Left renal cortex interstitium (tissue), 4 donors: ENCODE results near the gene RNF128. TPM values are rescaled to one million over a fixed set of nuclear protein-coding genes. Genes with fewer than 3 reads are reported as not detected.
"Not testable (repeated sequence)": the region's sequence is repeated elsewhere in the genome, so short reads cannot be mapped to it uniquely, and the experiment has no call there.

Source experiments
- DNase-seq, 4 donors: peaks; one replicate each; pipeline ENCODE4 v3.0.0-alpha.2; 2013; ENCODE audit warnings: low read depth in 4 of 4, low spot score in 2 of 4, missing footprints in 1 of 4
- polyA plus RNA-seq, 4 donors: library from polyadenylated mRNA; unstranded; fragments of 120-200 nt; gene quantifications; one replicate each; pipeline ENCODE4 v1.2.1, GENCODE V29; 2013; ENCODE audit not compliant: insufficient read length in 4 of 4

Gene RNF128
- polyA plus RNA-seq, 4 donors, result 8.4 to 16.8 (median 11.5) TPM

GRCh38 chrX:106742193-106742592 is 15.7 kb downstream of the RNF128 start:
- no peak for DNase-seq

- no peak for DNase-seq
Measured at GRCh38 chrX:106742805-106743204, 16.3 kb downstream of the RNF128 start.

DNA sequence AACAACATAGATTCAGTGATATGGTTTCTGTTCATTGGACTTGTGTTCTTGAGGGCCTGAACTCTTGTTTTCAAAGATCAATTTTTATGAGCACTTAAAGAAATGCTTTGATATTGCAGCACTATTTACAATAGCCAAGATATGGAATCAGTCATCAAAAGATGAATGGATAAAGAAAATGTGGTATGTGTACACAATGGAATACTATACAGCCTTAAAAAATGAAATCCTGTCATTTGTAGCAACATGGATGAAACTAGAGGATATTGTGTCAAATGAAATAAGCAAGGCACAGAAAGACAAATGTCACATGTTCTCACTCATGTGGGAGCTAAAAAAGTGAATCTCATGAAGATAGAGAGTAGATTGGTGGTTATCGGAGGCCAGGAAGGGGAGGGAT is 21.9 kb downstream of the RNF128 start:
- no peak for DNase-seq

DNA sequence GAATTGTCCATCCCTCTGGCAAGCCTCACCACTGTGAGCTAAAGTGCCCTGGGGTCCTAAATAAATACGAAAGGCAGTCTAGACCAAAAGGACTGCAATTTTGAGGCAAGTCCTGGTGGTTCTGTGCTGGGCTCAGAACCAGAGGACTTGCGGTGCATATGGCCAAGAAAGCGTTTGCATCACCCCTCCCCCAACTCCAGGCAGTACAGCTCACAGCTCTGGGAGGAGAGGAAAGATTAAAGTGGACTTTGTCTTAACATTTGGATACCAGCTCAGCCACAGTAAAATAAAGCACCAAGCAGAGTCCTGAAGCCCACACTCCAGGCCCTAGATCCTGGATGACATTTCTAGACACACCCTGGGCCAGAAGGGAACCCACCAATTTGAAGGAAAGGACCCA is 24.9 kb downstream of the RNF128 start:
- DNase-seq, result no peak

GRCh38 chrX:106752101-106752678 is 25.7 kb downstream of the RNF128 start:
- DNase-seq, result no peak

DNA sequence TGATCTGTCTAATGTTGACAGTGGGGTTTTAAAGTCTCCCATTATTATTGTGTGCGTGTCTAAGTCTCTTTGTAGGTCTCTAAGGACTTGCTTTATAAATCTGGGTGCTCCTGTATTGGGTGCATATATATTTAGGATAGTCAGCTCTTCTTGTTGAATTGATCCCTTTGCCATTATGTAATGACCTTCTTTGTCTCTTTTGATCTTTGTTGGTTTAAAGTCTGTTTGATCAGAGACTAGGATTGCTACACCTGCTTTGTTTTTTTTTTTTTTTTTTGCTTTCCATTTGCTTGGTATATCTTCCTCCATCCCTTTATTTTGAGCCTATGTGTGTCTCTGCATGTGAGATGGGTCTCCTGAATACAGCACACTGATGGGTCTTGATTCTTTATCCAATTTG is 42.8 kb downstream of the RNF128 start:
- DNase-seq, result not testable (repeated sequence)

GRCh38 chrX:106774981-106775380 is 48.5 kb downstream of the RNF128 start:
- no peak for DNase-seq

DNA sequence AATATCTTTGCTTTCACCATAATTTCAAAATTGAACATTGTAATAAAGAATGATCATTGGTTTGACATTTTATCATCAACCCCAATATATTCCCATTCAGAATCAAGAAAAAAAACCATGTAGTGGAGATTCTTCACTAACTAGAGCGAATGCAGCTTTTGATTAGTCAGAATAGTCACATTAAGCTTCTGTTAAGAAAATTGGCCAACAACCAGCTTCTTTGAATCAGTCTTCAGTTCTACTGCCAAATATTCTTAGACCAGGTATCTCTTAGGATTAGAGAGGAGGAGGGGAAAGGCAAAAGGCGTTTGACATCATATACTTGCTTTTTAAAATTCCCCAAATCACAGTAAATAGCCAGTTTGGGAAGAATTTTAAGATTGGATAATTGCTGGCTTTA is 53.8 kb downstream of the RNF128 start:
- no peak for DNase-seq

DNA sequence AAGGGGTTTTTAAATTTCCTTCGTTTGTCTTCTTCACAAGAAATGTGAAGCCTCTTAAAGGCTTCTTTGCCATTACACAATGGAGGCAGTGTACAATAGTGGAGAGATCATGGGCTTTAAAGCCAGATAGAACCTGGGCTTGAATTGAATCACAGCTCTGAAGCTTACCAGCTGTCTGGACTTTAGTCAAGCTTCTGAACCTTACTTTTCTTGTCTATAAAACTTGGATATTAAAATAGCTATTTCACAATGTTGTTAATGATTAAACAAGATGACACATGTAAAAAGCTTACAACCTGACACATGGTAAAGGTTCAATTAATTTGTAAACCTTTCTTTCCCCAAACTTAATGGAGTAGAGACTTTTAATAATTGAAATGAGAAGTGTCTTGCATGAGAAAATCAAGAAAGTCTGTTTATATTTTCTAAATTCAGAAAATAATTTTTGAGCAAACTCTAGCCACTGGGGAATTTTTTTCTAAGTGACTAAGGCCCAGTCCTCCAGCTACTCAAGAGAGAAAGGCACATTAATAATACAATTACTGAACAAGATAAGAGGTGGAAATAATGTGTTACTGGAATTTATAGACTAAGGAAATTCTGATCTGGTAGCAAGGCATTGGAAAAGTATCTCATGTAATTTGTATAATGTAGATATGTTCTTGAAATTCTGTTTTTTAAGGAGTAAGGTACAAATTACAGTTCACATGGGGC is 54.3 kb downstream of the RNF128 start:
- no peak for DNase-seq

DNA sequence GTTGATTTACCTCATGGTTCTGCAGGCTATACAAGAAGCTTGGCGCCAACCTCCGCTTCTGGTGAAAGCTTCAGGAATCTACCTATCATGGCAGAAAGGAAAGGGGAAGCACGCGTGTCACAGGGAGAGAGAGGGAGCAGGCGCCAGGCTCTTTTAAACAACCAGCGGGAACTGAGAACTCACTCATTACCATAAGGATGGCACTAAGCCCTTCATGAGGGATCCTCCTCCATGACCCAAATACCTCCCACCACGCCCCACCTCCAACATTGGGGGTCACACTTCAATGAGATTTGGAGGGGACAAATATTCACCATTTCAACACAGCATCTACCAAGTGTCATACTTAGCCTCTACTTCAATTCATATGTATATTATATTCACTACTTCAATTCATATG is 57.2 kb downstream of the RNF128 start:
- DNase-seq, result no peak

GRCh38 chrX:106791495-106791894 is 65.0 kb downstream of the RNF128 start:
- DNase-seq, result no peak

- no peak for DNase-seq
Measured at GRCh38 chrX:106802063-106802387, 75.5 kb downstream of the RNF128 start.

GRCh38 chrX:106802388-106803275 is 76.1 kb downstream of the RNF128 start, which contains the start of gene TBC1D8B:
TSS of gene TBC1D8B (plus strand) at chrX:106802673. CDS start at chrX:106802854, 181 bp downstream.
- peak; percentile 47 to 85 (median 68) for DNase-seq

GRCh38 chrX:106811131-106811910 is 84.8 kb downstream of the RNF128 start:
- DNase-seq, result no peak

DNA sequence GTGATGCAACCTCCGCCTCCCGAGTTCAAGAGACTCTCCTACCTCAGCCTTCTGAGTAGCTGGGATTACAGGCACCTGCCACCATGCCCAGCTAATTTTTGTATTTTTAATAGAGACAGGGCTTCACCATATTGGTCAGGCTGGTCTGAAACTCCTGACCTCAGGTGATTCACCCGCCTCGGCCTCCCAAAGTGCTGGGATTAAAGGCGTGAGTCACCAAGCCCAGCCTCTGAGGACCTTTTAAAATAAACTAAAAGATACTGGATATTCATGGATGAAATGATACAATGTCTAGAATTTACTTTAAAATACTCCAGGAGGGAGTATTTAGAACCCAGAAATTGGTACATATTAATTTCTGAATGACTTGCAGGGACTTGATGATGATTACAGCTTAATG is 86.4 kb downstream of the RNF128 start:
- not testable (repeated sequence) for DNase-seq

DNA sequence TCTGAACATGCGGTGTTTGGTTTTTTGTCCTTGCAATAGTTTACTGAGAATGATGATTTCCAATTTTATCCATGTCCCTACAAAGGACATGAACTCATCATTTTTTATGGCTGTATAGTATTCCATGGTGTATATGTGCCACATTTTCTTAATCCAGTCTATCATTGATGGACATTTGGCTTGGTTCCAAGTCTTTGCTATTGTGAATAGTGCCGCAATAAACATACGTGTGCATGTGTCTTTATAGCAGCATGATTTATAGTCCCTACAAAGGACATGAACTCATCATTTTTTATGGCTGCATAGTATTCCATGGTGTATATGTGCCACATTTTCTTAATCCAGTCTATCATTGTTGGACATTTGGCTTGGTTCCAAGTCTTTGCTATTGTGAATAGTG is 87.6 kb downstream of the RNF128 start:
- DNase-seq, result not testable (repeated sequence)

Other genes with a start within 250 kb of the RNF128 start
- 1 to 10 TPM; 5.1 to 5.6 (median 5.3) TPM for gene RADX, start 114.7 kb upstream of the RNF128 start, polyA plus RNA-seq
- gene TBC1D8B, start 76.0 kb downstream of the RNF128 start, polyA plus RNA-seq, result 1 to 10 TPM; 5.3 to 5.7 (median 5.4) TPM
- 1 to 10 TPM; 2.4 to 3.8 (median 2.6) TPM for gene RIPPLY1, start 176.6 kb downstream of the RNF128 start, polyA plus RNA-seq
- gene CLDN2, start 193.7 kb downstream of the RNF128 start, polyA plus RNA-seq, result 10 to 100 TPM; 42.3 to 77.1 (median 58.4) TPM